Upper lobe of right lung (tissue), 1 donor: ENCODE measurements around the gene ITGA6. TPM values are rescaled to one million over a fixed set of nuclear protein-coding genes. Genes with fewer than 3 reads are reported as not detected.
"Not testable (repeated sequence)": the region's sequence is repeated elsewhere in the genome, so short reads cannot be mapped to it uniquely, and the experiment has no call there.

Experiments
- ATAC-seq: fragments of 200-7000 bp; cut with Tn5 transposase; one replicate; pipeline ENCODE4 v1.9.1; 2020; ENCODE audit warnings: mild to moderate bottlenecking, moderate library complexity
- DNase-seq: peaks from one replicate; pipeline ENCODE4 v3.0.0-alpha.2; 2020
- H3K27ac ChIP-seq: fragments of 200-600 bp; one replicate; pipeline ENCODE4 v1.8.0; 2022
- H3K27me3 ChIP-seq: fragments of 200-600 bp; one replicate; pipeline ENCODE4 v1.8.0; 2022; ENCODE audit warnings: mild to moderate bottlenecking
- H3K36me3 ChIP-seq: fragments of 200-600 bp; one replicate; pipeline ENCODE4 v1.8.0; 2022
- H3K4me1 ChIP-seq: fragments of 200-600 bp; one replicate; pipeline ENCODE4 v1.8.0; 2022
- H3K4me3 ChIP-seq: fragments of 200-600 bp; one replicate; pipeline ENCODE4 v1.8.0; 2022; ENCODE audit warnings: mild to moderate bottlenecking
- H3K9me3 ChIP-seq: fragments of 200-600 bp; one replicate; pipeline ENCODE4 v1.8.0; 2022
- intact Hi-C: fragments of 100-400 bp; cut with DNase I; formaldehyde crosslinking; loops from one replicate; pipeline ENCODE4 v1.11.0; 2022
- total RNA-seq: library from RNA; stranded (reverse); fragmentation: NEBNext Ultra II Directional; extraction: Animal tissue kit (Norgen Biotek cat#: 25700); gene quantifications from one replicate; pipeline ENCODE4 v1.2.1, GENCODE V29; 2021
- TF ChIP-seq, protein P1 (sequence below): fragments of 200-600 bp; IDR thresholded peaks from one replicate; pipeline ENCODE4 v1.8.0; 2022; ENCODE audit warnings: antibody characterized with exemption
- donor health status: DM: no; HTN: yes; CAD: no; lungs with severe emphysema.

Gene ITGA6
- total RNA-seq, 1 donor from 2014 or later, result 73.0 TPM

GRCh38 chr2:172516299-172516698 is 88.9 kb downstream of the ITGA6 start:
- Histone ChIP-seq H3K4me3 (no peak overlapping the region), H3K27me3 (no peaks in the 10 kb centered on the region), H3K27ac (no peak overlapping the region), H3K36me3 (no peaks in the 10 kb centered on the region), H3K4me1 (no peaks in the 10 kb centered on the region), H3K9me3 (peaks cover 17% of the 10 kb centered on the region)
- DNase-seq, result no peak
- no peak for ATAC-seq
- TF ChIP-seq, protein P1, sequence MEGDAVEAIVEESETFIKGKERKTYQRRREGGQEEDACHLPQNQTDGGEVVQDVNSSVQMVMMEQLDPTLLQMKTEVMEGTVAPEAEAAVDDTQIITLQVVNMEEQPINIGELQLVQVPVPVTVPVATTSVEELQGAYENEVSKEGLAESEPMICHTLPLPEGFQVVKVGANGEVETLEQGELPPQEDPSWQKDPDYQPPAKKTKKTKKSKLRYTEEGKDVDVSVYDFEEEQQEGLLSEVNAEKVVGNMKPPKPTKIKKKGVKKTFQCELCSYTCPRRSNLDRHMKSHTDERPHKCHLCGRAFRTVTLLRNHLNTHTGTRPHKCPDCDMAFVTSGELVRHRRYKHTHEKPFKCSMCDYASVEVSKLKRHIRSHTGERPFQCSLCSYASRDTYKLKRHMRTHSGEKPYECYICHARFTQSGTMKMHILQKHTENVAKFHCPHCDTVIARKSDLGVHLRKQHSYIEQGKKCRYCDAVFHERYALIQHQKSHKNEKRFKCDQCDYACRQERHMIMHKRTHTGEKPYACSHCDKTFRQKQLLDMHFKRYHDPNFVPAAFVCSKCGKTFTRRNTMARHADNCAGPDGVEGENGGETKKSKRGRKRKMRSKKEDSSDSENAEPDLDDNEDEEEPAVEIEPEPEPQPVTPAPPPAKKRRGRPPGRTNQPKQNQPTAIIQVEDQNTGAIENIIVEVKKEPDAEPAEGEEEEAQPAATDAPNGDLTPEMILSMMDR, result no peak
- intact Hi-C loops, result no loop called here

GRCh38 chr2:172518995-172519394 is 91.6 kb downstream of the ITGA6 start:
- H3K27me3 ChIP-seq, result no peaks in the 10 kb centered on the region
- H3K9me3 ChIP-seq, result peaks cover 4% of the 10 kb centered on the region
- intact Hi-C loops, result no loop called here
- no peaks in the 10 kb centered on the region for H3K4me1 ChIP-seq
- no peaks in the 10 kb centered on the region for H3K36me3 ChIP-seq
- TF ChIP-seq, protein P1, result no peak
- DNase-seq (no peak), ATAC-seq (no peak)
- H3K27ac ChIP-seq, result no peak overlapping the region
- H3K4me3 ChIP-seq, result no peak overlapping the region

DNA sequence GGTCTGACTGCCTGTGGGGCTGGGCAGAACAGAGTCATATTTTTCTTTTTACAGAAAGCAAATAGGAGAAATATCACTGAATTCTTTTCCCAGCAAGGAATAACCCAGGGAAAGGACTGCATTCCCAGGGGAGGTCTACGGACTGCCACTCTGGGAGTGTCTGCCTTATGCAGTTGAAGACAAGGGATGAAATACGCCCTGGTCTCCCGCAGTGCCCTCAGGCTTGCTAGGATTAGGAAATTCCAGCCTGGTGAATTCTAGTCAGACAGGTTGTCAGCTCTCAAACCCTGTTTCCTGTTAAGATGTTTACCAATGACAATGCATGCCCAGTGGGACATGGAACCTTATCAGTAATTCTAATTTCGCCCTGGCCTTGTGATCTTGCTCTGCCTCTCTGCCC is 98.2 kb downstream of the ITGA6 start:
- Histone ChIP-seq H3K27me3 (no peaks in the 10 kb centered on the region), H3K27ac (no peak overlapping the region), H3K4me1 (no peaks in the 10 kb centered on the region), H3K9me3 (no peaks in the 10 kb centered on the region), H3K4me3 (no peak overlapping the region), H3K36me3 (no peaks in the 10 kb centered on the region)
- intact Hi-C loops, result no loop called here
- TF ChIP-seq, protein P1, result no peak
- ATAC-seq (no peak), DNase-seq (no peak)

DNA sequence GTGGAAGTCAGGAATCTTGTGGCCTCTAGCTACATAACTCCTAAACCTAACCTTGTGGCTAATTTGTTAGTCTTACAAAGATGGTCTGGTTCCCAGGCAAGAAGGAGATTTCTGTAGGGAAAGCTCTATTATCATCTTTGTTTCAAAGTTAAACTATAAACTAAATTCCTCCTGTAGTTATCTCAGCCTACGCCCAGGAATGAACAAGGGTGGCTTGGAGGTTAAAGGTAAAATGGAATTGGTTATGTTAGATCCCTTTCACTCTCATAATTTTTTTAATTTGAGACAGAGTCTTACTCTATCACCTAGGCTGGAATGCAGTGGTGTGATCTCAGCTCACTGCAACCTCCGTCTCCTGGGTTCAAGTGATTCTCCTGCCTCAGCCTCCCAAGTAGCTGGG is 103.9 kb downstream of the ITGA6 start:
- H3K36me3 ChIP-seq, result no peaks in the 10 kb centered on the region
- ATAC-seq (no peak), DNase-seq (no peak)
- intact Hi-C loops, result no loop called here
- TF ChIP-seq, protein P1, result no peak
- no peaks in the 10 kb centered on the region for H3K27me3 ChIP-seq
- no peak overlapping the region for H3K27ac ChIP-seq
- no peaks in the 10 kb centered on the region for H3K9me3 ChIP-seq
- H3K4me1 ChIP-seq, result no peaks in the 10 kb centered on the region
- H3K4me3 ChIP-seq, result no peak overlapping the region

- H3K27ac ChIP-seq, H3K36me3 ChIP-seq, H3K27me3 ChIP-seq, H3K4me3 ChIP-seq, H3K9me3 ChIP-seq, intact Hi-C loops, DNase-seq, H3K4me1 ChIP-seq, ATAC-seq: not testable (repeated sequence)
Observed at GRCh38 chr2:172532461-172532860, 105.1 kb downstream of the ITGA6 start.

DNA sequence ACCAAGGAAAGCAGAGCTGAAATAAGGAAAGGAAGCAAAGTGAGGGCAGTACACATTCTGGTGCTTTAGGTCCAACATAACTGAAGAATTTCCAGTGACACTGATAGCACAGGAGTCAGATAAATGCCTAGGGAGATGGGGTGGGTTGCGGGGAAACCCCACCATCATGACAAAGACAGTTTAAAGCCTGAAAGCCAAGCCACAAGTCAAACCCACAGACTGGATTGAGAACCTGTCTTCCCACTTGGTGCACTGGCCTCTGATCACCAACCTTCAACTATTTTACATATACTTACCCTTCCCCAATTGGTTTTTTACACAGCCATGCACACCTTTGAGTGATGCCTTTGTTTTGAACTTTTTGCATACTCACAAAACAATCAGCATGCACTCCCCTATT is 106.3 kb downstream of the ITGA6 start:
- Histone ChIP-seq H3K9me3 (no peaks in the 10 kb centered on the region), H3K4me1 (no peaks in the 10 kb centered on the region), H3K4me3 (no peak overlapping the region), H3K27ac (no peak overlapping the region), H3K36me3 (no peaks in the 10 kb centered on the region), H3K27me3 (no peaks in the 10 kb centered on the region)
- intact Hi-C loops, result no loop called here
- ATAC-seq (no peak), DNase-seq (no peak)
- TF ChIP-seq, protein P1, result no peak
